MCF 10A (cell line): ENCODE measurements around the gene FNDC11. TPM values are rescaled to one million over a fixed set of nuclear protein-coding genes. Genes with fewer than 3 reads are reported as not detected.

Experiments used
- BruUV-seq: library from RNA; stranded (reverse); fragments of 400-500 nt; replicated peaks from 2 replicates; lab custom pipeline; 2021; lab: Mats Ljungman, UMichigan
- CTCF ChIA-PET: fragments of 300-600 bp; sonication (Branson Sonifier 250); formaldehyde crosslinking; extraction: SDS; loops from one replicate; lab custom pipeline; 2021; ENCODE audit warnings: antibody characterized with exemption, inconsistent platforms; lab: Yijun Ruan, JAX
- POLR2A ChIA-PET: fragments of 300-600, 350-650 bp; sonication (Branson Sonifier 250); formaldehyde crosslinking; extraction: SDS; loops from one replicate; lab custom pipeline; 2020; ENCODE audit warnings: antibody characterized with exemption, inconsistent platforms; lab: Yijun Ruan, JAX
- DNase-seq: peaks from one replicate; pipeline ENCODE4 v3.0.0-alpha.2; 2018; ENCODE audit not compliant: unreplicated experiment
- H3K27ac Mint-ChIP-seq: one replicate; pipeline ENCODE4 v1.8.0; 2022; ENCODE audit warnings: mild to moderate bottlenecking, low read depth, mixed read lengths; ENCODE audit not compliant: unreplicated experiment
- H3K27me3 Mint-ChIP-seq: one replicate; pipeline ENCODE4 v1.8.0; 2022; ENCODE audit warnings: mixed read lengths; ENCODE audit not compliant: insufficient read depth, unreplicated experiment
- H3K36me3 Mint-ChIP-seq: one replicate; pipeline ENCODE4 v1.8.0; 2022; ENCODE audit warnings: mild to moderate bottlenecking, moderate library complexity, mixed read lengths; ENCODE audit not compliant: insufficient read depth, unreplicated experiment
- H3K4me1 Mint-ChIP-seq: one replicate; pipeline ENCODE4 v1.8.0; 2022; ENCODE audit warnings: mixed read lengths; ENCODE audit not compliant: insufficient read depth, unreplicated experiment
- H3K4me3 Mint-ChIP-seq: one replicate; pipeline ENCODE4 v1.8.0; 2022; ENCODE audit warnings: mild to moderate bottlenecking, moderate library complexity, mixed read lengths; ENCODE audit not compliant: unreplicated experiment
- H3K9me3 Mint-ChIP-seq: one replicate; pipeline ENCODE4 v1.8.0; 2022; ENCODE audit warnings: mixed read lengths; ENCODE audit not compliant: unreplicated experiment
- intact Hi-C: fragments of 100-400 bp; cut with micrococcal nuclease; formaldehyde crosslinking; loops from 2 replicates; pipeline ENCODE4 v1.14.1; 2022
- total RNA-seq: library from RNA; stranded (reverse); gene quantifications from 2 replicates; pipeline ENCODE4 v1.2.3, GENCODE V29; 2022
- TF ChIP-seq, protein P1 (sequence below): fragments of 200-600 bp; IDR thresholded peaks from one replicate; pipeline ENCODE4 v1.8.0; 2022; ENCODE audit warnings: antibody characterized with exemption, mild to moderate bottlenecking; ENCODE audit not compliant: unreplicated experiment

Gene FNDC11
- total RNA-seq, 1 experiment from 2014 or later, result 2.4 TPM

DNA sequence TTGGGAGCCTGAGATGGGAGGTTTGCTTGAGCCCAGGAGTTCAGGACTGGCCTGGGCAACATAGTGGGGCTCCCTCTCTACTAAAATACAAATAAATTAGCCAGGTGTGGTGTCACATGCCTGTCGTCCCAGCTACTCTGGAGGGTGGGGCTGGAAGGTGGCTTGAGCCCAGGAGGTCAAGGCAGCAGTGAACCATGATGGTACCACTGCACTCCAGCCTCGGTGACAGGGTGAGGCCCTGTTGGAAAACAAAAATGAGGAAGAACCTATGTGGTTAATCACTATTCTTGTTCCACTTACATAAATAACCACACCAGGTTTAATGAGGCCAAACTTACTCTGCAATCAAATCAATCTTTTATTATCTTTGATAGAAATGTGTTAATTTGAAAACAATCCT, 28.0 kb upstream of the FNDC11 start:
- intact Hi-C loops, result no loop called here
- H3K4me3 Mint-ChIP-seq, result no peak overlapping the region
- ChIA-PET CTCF (interaction anchor here (0.6 kb wide), 1 partner anchor 9 kb away, joined by 3 read pairs; no protein-coding TSS in a partner anchor), POLR2A (interaction anchor here (0.7 to 5.1 kb wide), 3 partner anchors 8 to 313 kb away, joined by 3 to 38 read pairs (median 4); partner anchors contain the start of gene PTK6)
- H3K36me3 Mint-ChIP-seq, result peaks cover 34% of the 10 kb centered on the region
- no peaks in the 10 kb centered on the region for H3K4me1 Mint-ChIP-seq
- TF ChIP-seq, protein P1, sequence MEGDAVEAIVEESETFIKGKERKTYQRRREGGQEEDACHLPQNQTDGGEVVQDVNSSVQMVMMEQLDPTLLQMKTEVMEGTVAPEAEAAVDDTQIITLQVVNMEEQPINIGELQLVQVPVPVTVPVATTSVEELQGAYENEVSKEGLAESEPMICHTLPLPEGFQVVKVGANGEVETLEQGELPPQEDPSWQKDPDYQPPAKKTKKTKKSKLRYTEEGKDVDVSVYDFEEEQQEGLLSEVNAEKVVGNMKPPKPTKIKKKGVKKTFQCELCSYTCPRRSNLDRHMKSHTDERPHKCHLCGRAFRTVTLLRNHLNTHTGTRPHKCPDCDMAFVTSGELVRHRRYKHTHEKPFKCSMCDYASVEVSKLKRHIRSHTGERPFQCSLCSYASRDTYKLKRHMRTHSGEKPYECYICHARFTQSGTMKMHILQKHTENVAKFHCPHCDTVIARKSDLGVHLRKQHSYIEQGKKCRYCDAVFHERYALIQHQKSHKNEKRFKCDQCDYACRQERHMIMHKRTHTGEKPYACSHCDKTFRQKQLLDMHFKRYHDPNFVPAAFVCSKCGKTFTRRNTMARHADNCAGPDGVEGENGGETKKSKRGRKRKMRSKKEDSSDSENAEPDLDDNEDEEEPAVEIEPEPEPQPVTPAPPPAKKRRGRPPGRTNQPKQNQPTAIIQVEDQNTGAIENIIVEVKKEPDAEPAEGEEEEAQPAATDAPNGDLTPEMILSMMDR, result no peak
- no peak for DNase-seq
- no peaks in the 10 kb centered on the region for H3K27me3 Mint-ChIP-seq
- BruUV-seq, result no TSS peak
- H3K9me3 Mint-ChIP-seq, result no peaks in the 10 kb centered on the region
- H3K27ac Mint-ChIP-seq, result no peak overlapping the region

DNA sequence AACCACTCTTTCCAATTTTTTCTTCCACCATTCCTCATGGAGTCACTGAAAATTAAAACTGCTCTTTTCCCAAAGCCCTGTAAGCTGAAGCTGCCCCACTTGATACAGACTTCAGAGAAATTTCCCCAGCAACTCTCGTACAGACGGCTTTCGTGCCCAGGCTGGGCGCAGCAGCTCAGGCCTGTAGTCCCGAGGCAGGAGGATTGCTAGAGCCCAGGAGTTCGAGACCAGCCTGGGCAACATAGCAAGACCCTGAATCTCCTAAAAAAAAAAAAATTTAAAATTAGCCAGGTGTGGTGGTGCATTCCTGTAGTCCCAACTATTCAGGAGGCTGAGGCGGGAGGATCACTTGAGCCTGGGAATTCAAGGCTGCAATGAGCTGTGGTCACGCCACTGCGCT, 26.8 kb upstream of the FNDC11 start:
- Mint-ChIP-seq H3K36me3 (peaks cover 28% of the 10 kb centered on the region), H3K4me1 (peaks cover 5% of the 10 kb centered on the region), H3K27ac (no peak overlapping the region), H3K4me3 (no peak overlapping the region), H3K9me3 (no peaks in the 10 kb centered on the region), H3K27me3 (no peaks in the 10 kb centered on the region)
- BruUV-seq, result no TSS peak
- ChIA-PET POLR2A (interaction anchor here (0.6 to 5.1 kb wide), 7 partner anchors 9 to 359 kb away, joined by 3 to 38 read pairs (median 3); partner anchors contain the start of gene PTK6), CTCF (interaction anchor here (0.7 to 1.1 kb wide), 2 partner anchors 86 to 554 kb away, joined by 4 to 5 read pairs; no protein-coding TSS in a partner anchor)
- TF ChIP-seq, protein P1, result no peak
- DNase-seq, result no peak
- intact Hi-C loops, result no loop called here

- peaks cover 8% of the 10 kb centered on the region for H3K36me3 Mint-ChIP-seq
- H3K4me1 Mint-ChIP-seq, result peaks cover 7% of the 10 kb centered on the region
- CTCF ChIA-PET, result interaction anchor here (1.1 to 1.2 kb wide), 2 partner anchors 8 to 509 kb away, joined by 3 to 5 read pairs; no protein-coding TSS in a partner anchor
These were observed 24.6 kb upstream of the FNDC11 start for GRCh38 chr20:63529180-63529860.

More at GRCh38 chr20:63529180-63529860, 24.6 kb upstream of the FNDC11 start:
- POLR2A ChIA-PET, result interaction anchor here (0.6 to 11.8 kb wide), 6 partner anchors 7 to 372 kb away, joined by 3 to 124 read pairs (median 4); partner anchors contain the start of genes PPDPF and PTK6
- intact Hi-C loops, result no loop called here
- Mint-ChIP-seq H3K27ac (no peak overlapping the region), H3K27me3 (no peaks in the 10 kb centered on the region), H3K9me3 (no peaks in the 10 kb centered on the region), H3K4me3 (no peak overlapping the region)
- no peak for DNase-seq
- TF ChIP-seq, protein P1, result no peak
- no TSS peak for BruUV-seq
